Heart left ventricle (tissue), 13 donors: ENCODE measurements around the gene UVRAG.

Experiments used
- POLR2A ChIP-seq, 2 donors: fragments of 450-650 bp; IDR thresholded peaks; one replicate each; pipeline ENCODE4 v1.6.1; 2017; ENCODE audit warnings: antibody characterized with exemption in 2 of 2, mild to moderate bottlenecking in 2 of 2, moderate library complexity in 2 of 2
- TF ChIP-seq, protein P1 (sequence below), 12 donors: fragments of 200-600 bp; sonication (generic) in 4 of 12; IDR thresholded peaks; one replicate each; pipeline versions ENCODE4 v1.5.0 to v1.8.0; 2018 to 2022; ENCODE audit warnings: antibody characterized with exemption in 12 of 12, mild to moderate bottlenecking in 5 of 12
- donor health status: ischemic (EF 13 %, LVEDD 7.1; RV severe dilation, severe dysfunction).
- donor health status: DM: no; HTN: yes; CAD: no.
- donor health status: DM: no; HTN: no; CAD: no.
- donor health status: ischemic (EF 25% LVEDD 6.9; RV normal size, moderate dysfunction).
- donor health status: ischemic (EF 25% LVEDD 5.7; RV mildly dilated, moderate dysfunction).
- donor health status: ischemic (EF 35%, LVEDD 5.7; RV mildly dilated, moderate dysfunction).
- donor health status: nonischemic (EF 11% LVEDD 7.7; RV severe dilation, severe dysfunction).
- donor health status: DM: yes; HTN: yes; CAD: no.
- donor health status: PGD.
- donor health status: ischemic (EF 29% LVEDD 5.4; RV normal size, mild dysfunction).
- donor health status: nonischemic (EF 23%, LVEDD 6.1; RV moderate dilation, normal function).

GRCh38 chr11:75766443-75767227 lies 48.4 kb upstream of the UVRAG start:
- TF ChIP-seq, protein P1, sequence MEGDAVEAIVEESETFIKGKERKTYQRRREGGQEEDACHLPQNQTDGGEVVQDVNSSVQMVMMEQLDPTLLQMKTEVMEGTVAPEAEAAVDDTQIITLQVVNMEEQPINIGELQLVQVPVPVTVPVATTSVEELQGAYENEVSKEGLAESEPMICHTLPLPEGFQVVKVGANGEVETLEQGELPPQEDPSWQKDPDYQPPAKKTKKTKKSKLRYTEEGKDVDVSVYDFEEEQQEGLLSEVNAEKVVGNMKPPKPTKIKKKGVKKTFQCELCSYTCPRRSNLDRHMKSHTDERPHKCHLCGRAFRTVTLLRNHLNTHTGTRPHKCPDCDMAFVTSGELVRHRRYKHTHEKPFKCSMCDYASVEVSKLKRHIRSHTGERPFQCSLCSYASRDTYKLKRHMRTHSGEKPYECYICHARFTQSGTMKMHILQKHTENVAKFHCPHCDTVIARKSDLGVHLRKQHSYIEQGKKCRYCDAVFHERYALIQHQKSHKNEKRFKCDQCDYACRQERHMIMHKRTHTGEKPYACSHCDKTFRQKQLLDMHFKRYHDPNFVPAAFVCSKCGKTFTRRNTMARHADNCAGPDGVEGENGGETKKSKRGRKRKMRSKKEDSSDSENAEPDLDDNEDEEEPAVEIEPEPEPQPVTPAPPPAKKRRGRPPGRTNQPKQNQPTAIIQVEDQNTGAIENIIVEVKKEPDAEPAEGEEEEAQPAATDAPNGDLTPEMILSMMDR (IDR thresholded peaks at IDR 0.05), result no peak
- TF ChIP-seq POLR2A (IDR thresholded peaks at IDR 0.05), result no peak
